RWPE2 (cell line): Measurements from ENCODE around the gene RREB1.

Experiments
- ATAC-seq: fragments of 200-7000 bp; cut with Tn5 transposase; 3 replicates; pipeline ENCODE4 v1.9.1; 2021; ENCODE audit warnings: low read depth
- DNase-seq: peaks from one replicate; pipeline ENCODE4 v3.0.0-alpha.2; 2020; ENCODE audit warnings: low spot score
- H3K27ac ChIP-seq: fragments of 450-650 bp; 2 replicates; pipeline ENCODE4 v1.5.1; 2017; ENCODE audit warnings: mild to moderate bottlenecking; ENCODE audit not compliant: poor library complexity, severe bottlenecking
- H3K27me3 ChIP-seq: fragments of 250-450 bp; sonication (Bioruptor Pico); 2 replicates; pipeline ENCODE4 v1.5.1; 2021; ENCODE audit warnings: mild to moderate bottlenecking, moderate library complexity; ENCODE audit not compliant: insufficient read depth, poor library complexity, severe bottlenecking
- H3K36me3 ChIP-seq: fragments of 250-450 bp; sonication (Bioruptor Pico); 2 replicates; pipeline ENCODE4 v1.5.1; 2020; ENCODE audit warnings: low read depth, mild to moderate bottlenecking, moderate library complexity
- H3K4me1 ChIP-seq: fragments of 250-450 bp; sonication (Bioruptor Pico); 2 replicates; pipeline ENCODE4 v1.5.1; 2021; ENCODE audit warnings: mild to moderate bottlenecking, moderate library complexity; ENCODE audit not compliant: insufficient read depth, poor library complexity, severe bottlenecking
- H3K4me3 ChIP-seq: fragments of 250-450 bp; sonication (Bioruptor Pico); 2 replicates; pipeline ENCODE4 v1.5.1; 2021; ENCODE audit warnings: mild to moderate bottlenecking, moderate library complexity; ENCODE audit not compliant: severe bottlenecking
- H3K9me3 ChIP-seq: fragments of 250-450 bp; sonication (Bioruptor Pico); 2 replicates; pipeline ENCODE4 v1.5.1; 2021; ENCODE audit warnings: mild to moderate bottlenecking, moderate library complexity; ENCODE audit not compliant: severe bottlenecking
- TF ChIP-seq, protein P1 (sequence below): fragments of 450-650 bp; IDR thresholded peaks from one replicate; pipeline ENCODE4 v1.5.1; 2017; ENCODE audit warnings: mild to moderate bottlenecking, moderate library complexity; ENCODE audit not compliant: poor library complexity, severe bottlenecking

The RREB1 gene

DNA sequence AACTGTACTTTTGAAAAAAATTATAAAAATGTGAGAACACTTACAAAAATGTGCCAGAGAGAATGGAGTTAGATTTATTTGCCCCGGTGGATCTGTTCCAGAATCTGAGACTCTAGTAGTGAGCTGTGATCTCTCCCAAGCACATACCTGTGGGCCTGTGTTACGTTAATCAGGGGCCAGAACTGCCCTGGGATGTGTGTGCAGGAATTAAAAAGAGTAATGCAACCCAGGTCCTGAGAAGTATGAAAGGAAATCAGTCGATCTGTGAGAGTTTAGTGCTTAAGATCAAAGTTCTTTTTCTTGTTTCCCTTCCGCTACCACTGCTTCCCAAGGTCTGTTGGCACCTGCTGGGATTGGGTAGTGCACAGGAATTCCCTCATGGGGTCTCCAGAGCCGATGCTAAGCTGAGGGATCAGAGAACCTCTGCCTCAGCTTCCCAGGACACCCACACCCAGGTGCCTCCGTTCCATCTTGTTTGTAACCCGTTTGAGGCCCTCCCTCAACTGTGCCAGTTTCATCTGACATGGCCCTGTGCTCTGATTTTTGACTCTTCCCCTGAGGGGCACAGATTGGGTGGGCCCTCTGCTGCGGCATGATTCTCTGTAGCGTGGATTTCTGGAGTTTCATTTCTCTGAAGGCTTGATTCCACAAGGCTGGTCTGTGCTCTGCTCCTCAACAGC lies 87.7 kb downstream of the RREB1 start:
- H3K36me3 ChIP-seq = peaks cover 53% of the 10 kb centered on the region
- no peaks in the 10 kb centered on the region for H3K9me3 ChIP-seq
- H3K27ac ChIP-seq = no peak overlapping the region
- H3K27me3 ChIP-seq = no peaks in the 10 kb centered on the region
- H3K4me3 ChIP-seq = no peak overlapping the region
- TF ChIP-seq, protein P1, sequence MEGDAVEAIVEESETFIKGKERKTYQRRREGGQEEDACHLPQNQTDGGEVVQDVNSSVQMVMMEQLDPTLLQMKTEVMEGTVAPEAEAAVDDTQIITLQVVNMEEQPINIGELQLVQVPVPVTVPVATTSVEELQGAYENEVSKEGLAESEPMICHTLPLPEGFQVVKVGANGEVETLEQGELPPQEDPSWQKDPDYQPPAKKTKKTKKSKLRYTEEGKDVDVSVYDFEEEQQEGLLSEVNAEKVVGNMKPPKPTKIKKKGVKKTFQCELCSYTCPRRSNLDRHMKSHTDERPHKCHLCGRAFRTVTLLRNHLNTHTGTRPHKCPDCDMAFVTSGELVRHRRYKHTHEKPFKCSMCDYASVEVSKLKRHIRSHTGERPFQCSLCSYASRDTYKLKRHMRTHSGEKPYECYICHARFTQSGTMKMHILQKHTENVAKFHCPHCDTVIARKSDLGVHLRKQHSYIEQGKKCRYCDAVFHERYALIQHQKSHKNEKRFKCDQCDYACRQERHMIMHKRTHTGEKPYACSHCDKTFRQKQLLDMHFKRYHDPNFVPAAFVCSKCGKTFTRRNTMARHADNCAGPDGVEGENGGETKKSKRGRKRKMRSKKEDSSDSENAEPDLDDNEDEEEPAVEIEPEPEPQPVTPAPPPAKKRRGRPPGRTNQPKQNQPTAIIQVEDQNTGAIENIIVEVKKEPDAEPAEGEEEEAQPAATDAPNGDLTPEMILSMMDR = no peak
- DNase-seq (no peak), ATAC-seq (no peak; the same call in 2 of the 3 replicates)
- H3K4me1 ChIP-seq = peaks cover 10% of the 10 kb centered on the region

DNA sequence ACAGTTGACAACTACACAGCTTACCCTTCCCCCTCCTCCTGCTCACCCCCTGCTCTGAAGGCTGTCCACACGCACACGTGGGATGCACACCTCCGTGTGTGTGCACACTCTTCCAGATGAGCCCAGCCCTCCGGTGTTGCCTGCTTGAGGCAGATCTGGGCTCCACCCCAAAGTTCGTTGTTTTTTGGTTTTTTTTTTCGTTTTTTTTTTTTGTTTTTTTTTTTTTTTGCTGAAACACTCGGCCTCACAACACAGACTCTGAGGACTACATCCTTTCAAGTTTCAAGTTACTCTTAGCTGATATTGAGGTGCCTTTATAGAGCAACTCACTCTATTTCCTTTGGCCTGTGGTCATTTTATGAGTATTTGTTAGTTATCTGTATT lies 88.2 kb downstream of the RREB1 start:
- no peak overlapping the region for H3K4me3 ChIP-seq
- H3K4me1 ChIP-seq = peaks cover 13% of the 10 kb centered on the region
- DNase-seq = no peak
- ATAC-seq = no peak
- H3K27me3 ChIP-seq = no peaks in the 10 kb centered on the region
- H3K27ac ChIP-seq = no peak overlapping the region
- TF ChIP-seq, protein P1 = no peak
- no peaks in the 10 kb centered on the region for H3K9me3 ChIP-seq
- peaks cover 47% of the 10 kb centered on the region for H3K36me3 ChIP-seq

DNA sequence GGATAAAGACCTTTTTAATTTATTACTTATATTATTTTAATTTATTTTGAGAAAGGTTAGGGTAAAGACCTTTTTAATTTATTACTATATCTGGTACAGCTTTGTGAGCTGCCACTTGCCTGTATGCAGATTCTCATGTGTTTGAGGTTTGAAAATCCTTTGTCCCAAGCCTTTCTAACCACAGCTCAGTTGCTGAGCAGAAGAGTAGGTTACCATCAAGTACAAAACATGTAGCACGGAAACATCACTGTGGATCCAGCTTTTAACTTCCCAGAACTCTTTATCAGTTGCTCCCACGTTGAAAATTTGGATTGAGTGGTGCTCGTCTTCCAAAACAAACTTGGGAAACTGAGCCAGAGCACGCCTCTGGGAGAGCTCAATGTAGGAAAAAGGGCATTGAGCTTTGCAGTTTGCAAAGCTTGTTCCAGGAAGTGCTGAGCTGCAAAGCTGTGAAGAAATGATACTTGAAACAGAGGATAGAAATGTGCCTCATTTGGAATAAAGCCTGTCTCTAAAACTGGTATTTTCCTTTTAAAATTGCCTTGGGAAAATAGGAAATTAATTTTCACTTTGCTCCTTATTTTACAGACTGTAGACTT lies 89.0 kb downstream of the RREB1 start:
- TF ChIP-seq, protein P1 = no peak
- DNase-seq = no peak
- ATAC-seq = no peak
- Histone ChIP-seq H3K4me3 (no peak overlapping the region), H3K9me3 (no peaks in the 10 kb centered on the region), H3K4me1 (peaks cover 17% of the 10 kb centered on the region), H3K36me3 (peaks cover 41% of the 10 kb centered on the region), H3K27me3 (no peaks in the 10 kb centered on the region), H3K27ac (no peak overlapping the region)

DNA sequence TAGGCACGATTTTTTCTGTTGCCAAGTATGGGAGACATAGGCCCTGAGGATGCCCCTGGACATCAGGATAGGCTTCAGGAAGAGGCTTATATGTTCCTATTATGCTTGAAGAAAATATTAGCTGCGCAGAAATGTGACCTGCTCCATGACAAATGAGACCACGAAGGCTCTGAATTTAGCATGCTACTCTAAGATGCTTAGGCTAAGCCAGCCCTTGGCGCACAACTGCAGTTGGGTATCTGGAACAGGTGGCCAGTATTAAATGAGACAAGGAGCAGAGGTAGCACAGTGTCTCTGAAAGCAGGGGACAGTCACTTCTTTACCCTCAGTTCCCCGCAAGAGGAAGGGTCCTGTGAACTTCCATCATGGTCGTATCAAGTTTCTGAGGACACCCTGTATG lies 90.0 kb downstream of the RREB1 start:
- Histone ChIP-seq H3K36me3 (peaks cover 46% of the 10 kb centered on the region), H3K4me1 (peaks cover 21% of the 10 kb centered on the region), H3K27ac (no peak overlapping the region), H3K9me3 (no peaks in the 10 kb centered on the region), H3K27me3 (no peaks in the 10 kb centered on the region), H3K4me3 (no peak overlapping the region)
- TF ChIP-seq, protein P1 = no peak
- no peak for DNase-seq
- no peak for ATAC-seq
